22Rv1 (cell line): ENCODE data around the gene VSIG2.

Experiments used
- CTCF ChIP-seq: fragments of 450-650 bp; IDR thresholded peaks from 2 replicates; pipeline ENCODE4 v1.5.1; 2017; ENCODE audit warnings: mild to moderate bottlenecking
- ZFX ChIP-seq: fragments of 450-650 bp; IDR thresholded peaks from 2 replicates; pipeline ENCODE4 v1.6.1; 2017; ENCODE audit warnings: antibody characterized with exemption, borderline replicate concordance

DNA sequence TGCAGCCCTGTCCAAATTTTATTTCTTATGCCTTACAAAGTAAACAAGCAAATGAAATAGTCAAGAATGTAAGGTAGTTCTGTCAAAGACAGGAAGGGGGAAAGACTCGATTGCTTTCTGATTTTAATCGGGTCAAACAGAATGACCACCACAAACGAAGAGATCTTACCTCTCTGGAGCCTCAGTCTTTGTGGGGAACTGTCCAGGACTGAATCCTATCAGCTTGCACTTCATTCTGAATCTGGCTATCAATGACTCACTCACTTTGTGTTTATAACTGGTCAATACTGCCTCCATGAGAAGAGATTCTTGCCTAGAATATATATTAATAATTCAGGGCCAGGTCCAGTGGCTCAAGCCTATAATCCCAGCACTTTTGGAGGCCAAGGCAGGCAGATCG lies 30.9 kb upstream of the VSIG2 start:
- TF ChIP-seq CTCF (no peak), ZFX (no peak)
